ENCODE data around the gene UBAP2L. TPM values are rescaled to one million over a fixed set of nuclear protein-coding genes. Genes with fewer than 3 reads are reported as not detected.
A peak's percentile ranks its signal among the peaks of the same experiment; 100 is the strongest.

Gene UBAP2L
- total and polyA plus RNA-seq, 2 experiments from 2014 or later: 98.5 to 157 TPM

- TF ChIP-seq ZNF462 (CRISPR knock-in tag; IDR thresholded peaks at IDR 0.05) (no peak), ETS1 (IDR thresholded peaks at IDR 0.05) (no peak)
Observed at GRCh38 chr1:154221278-154222001, 685 bp downstream of the UBAP2L start (continued).

GRCh38 chr1:154222518-154222917 is 1.8 kb downstream of the UBAP2L start:
- peak overlapping the region; percentile 76 for H3K27ac Mint-ChIP-seq
- H3K27ac ChIP-seq (ENCODE audit: low read depth): peak overlapping the region; percentile 90
- TF ChIP-seq EZH2phosphoT487 (IDR thresholded peaks at IDR 0.05; ENCODE audit: unreplicated experiment) (no peak), ZNF331 (CRISPR knock-in tag; IDR thresholded peaks at IDR 0.05; ENCODE audit: low read depth) (no peak), JUNB (IDR thresholded peaks at IDR 0.05; ENCODE audit: unreplicated experiment) (no peak)
- TF ChIP-seq, protein P1, sequence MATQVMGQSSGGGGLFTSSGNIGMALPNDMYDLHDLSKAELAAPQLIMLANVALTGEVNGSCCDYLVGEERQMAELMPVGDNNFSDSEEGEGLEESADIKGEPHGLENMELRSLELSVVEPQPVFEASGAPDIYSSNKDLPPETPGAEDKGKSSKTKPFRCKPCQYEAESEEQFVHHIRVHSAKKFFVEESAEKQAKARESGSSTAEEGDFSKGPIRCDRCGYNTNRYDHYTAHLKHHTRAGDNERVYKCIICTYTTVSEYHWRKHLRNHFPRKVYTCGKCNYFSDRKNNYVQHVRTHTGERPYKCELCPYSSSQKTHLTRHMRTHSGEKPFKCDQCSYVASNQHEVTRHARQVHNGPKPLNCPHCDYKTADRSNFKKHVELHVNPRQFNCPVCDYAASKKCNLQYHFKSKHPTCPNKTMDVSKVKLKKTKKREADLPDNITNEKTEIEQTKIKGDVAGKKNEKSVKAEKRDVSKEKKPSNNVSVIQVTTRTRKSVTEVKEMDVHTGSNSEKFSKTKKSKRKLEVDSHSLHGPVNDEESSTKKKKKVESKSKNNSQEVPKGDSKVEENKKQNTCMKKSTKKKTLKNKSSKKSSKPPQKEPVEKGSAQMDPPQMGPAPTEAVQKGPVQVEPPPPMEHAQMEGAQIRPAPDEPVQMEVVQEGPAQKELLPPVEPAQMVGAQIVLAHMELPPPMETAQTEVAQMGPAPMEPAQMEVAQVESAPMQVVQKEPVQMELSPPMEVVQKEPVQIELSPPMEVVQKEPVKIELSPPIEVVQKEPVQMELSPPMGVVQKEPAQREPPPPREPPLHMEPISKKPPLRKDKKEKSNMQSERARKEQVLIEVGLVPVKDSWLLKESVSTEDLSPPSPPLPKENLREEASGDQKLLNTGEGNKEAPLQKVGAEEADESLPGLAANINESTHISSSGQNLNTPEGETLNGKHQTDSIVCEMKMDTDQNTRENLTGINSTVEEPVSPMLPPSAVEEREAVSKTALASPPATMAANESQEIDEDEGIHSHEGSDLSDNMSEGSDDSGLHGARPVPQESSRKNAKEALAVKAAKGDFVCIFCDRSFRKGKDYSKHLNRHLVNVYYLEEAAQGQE (IDR thresholded peaks at IDR 0.05; ENCODE audit: unreplicated experiment): no peak

More at GRCh38 chr1:154222518-154222917, 1.8 kb downstream of the UBAP2L start:
- H3K36me3 Mint-ChIP-seq (ENCODE audit: low read depth): peaks cover 74% of the 10 kb centered on the region
- Histone ChIP-seq H3K36me3 (ENCODE audit: insufficient read depth) (peaks cover 29% of the 10 kb centered on the region), H2AFZ (no peak overlapping the region), H3F3A (replicated peaks; ENCODE audit: low read depth) (peaks cover 9% of the 10 kb centered on the region; the same call in 1 of the 2 replicates), H3K4me1 (ENCODE audit: insufficient read depth) (peaks cover 41% of the 10 kb centered on the region), H3K9me2 (ENCODE audit: insufficient read depth) (no peaks in the 10 kb centered on the region), H3K27me3 (ENCODE audit: insufficient read depth) (no peaks in the 10 kb centered on the region), H3K79me2 (replicated peaks; ENCODE audit: insufficient read depth) (peaks cover 91% of the 10 kb centered on the region), H4K20me1 (replicated peaks; ENCODE audit: insufficient read depth) (peaks cover 22% of the 10 kb centered on the region), H3K4me2 (peak overlapping the region; percentile 94), H3K4me3 (peak overlapping the region; percentile 75)
- no peak for ATAC-seq
- peaks cover 4% of the 10 kb centered on the region; the same call in 2 of the 3 replicates for H3K9me3 Mint-ChIP-seq
- H3K4me1 Mint-ChIP-seq: peaks cover 30% of the 10 kb centered on the region
- peaks cover 16% of the 10 kb centered on the region for H3K27me3 Mint-ChIP-seq (ENCODE audit: insufficient read depth, low read depth, poor library complexity)
- no peak for DNase-seq (ENCODE audit: low spot score)
- peak overlapping the region; percentile 99 for H3K4me3 Mint-ChIP-seq

Data from GM23338 (cell line).